Hematopoietic multipotent progenitor cell treated with erythropoietin and hydrocortisone succinate and interleukin-3 and kit ligand, for 17 days (in vitro differentiated cells): ENCODE results near the gene OR10A3.

Experiments
- DNase-seq: peaks from one replicate; pipeline ENCODE4 v3.0.0-alpha.2; 2015; ENCODE audit warnings: low spot score

The OR10A3 gene

GRCh38 chr11:7892059-7892699 is 49.3 kb downstream of the OR10A3 start:
- no peak for DNase-seq

- no peak for DNase-seq
These were observed 50.9 kb downstream of the OR10A3 start for GRCh38 chr11:7890417-7891172.

DNA sequence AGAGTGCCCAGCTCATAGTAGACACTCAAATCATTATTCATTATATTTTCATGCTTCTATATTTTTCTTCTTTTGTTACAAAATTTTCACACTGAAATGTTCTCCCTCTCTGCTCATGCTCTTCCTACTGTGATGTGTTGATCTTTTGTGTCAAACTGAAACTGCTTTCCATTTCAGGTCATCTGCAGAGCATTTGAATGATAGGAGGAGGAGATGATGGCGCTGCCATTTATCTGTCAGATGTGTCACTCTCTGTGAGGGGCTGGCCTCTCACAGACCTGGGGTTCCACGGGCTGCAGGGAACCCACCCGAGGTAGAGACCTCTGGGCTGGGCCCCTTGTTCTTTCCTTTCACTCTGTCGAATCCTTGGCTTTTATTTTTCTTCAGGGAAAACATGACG is 51.5 kb downstream of the OR10A3 start:
- no peak for DNase-seq
